Astrocyte of the spinal cord (primary cell): ENCODE results near the gene VWC2.

ENCODE experiments used
- DNase-seq: peaks from one replicate; pipeline ENCODE4 v3.0.0; 2011; ENCODE audit warnings: low read depth, low spot score
- H3K4me3 ChIP-seq: 2 replicates; pipeline ENCODE4 v1.5.1; 2011; ENCODE audit warnings: low read depth, mild to moderate bottlenecking, low read length, moderate library complexity
- CTCF ChIP-seq: IDR thresholded peaks from 2 replicates; pipeline ENCODE4 v1.5.1; 2012; ENCODE audit warnings: low read depth, mild to moderate bottlenecking, low read length, inconsistent platforms
- in situ Hi-C: cut with HindIII; loops from 2 replicates; pipeline ENCODE4 v1.10.0; 2017; ENCODE audit warnings: low sequenced_read_pairs

VWC2 gene

GRCh38 chr7:49852619-49853462 is 79.4 kb downstream of the VWC2 start:
- no peak overlapping the region for H3K4me3 ChIP-seq
- in situ Hi-C loops = no loop called here
- DNase-seq = peak; percentile 33
- peak; percentile 65 for TF ChIP-seq CTCF

- no peak for DNase-seq
- H3K4me3 ChIP-seq = no peak overlapping the region
- in situ Hi-C loops = no loop called here
- TF ChIP-seq CTCF = no peak
Measured at GRCh38 chr7:49855281-49855980, 82.0 kb downstream of the VWC2 start.

- no peak for TF ChIP-seq CTCF
- in situ Hi-C loops = no loop called here
- no peak overlapping the region for H3K4me3 ChIP-seq
- no peak for DNase-seq
Measured at GRCh38 chr7:49860293-49860692, 86.9 kb downstream of the VWC2 start.

- H3K4me3 ChIP-seq = no peak overlapping the region
- DNase-seq = no peak
- in situ Hi-C loops = no loop called here
- no peak for TF ChIP-seq CTCF
Measured at GRCh38 chr7:49866076-49866735, 92.8 kb downstream of the VWC2 start.

GRCh38 chr7:49866910-49867309 is 93.5 kb downstream of the VWC2 start:
- no peak overlapping the region for H3K4me3 ChIP-seq
- in situ Hi-C loops = no loop called here
- TF ChIP-seq CTCF = no peak
- no peak for DNase-seq

GRCh38 chr7:49873420-49873819 is 100.0 kb downstream of the VWC2 start:
- no peak for TF ChIP-seq CTCF
- in situ Hi-C loops = no loop called here
- no peak for DNase-seq
- no peak overlapping the region for H3K4me3 ChIP-seq
